ENCODE measurements around the gene MFSD2A. TPM values are rescaled to one million over a fixed set of nuclear protein-coding genes. Genes with fewer than 3 reads are reported as not detected.

The MFSD2A gene
- total and polyA plus RNA-seq, 9 donors, result 0.62 to 6.8 (median 1.8) TPM

DNA sequence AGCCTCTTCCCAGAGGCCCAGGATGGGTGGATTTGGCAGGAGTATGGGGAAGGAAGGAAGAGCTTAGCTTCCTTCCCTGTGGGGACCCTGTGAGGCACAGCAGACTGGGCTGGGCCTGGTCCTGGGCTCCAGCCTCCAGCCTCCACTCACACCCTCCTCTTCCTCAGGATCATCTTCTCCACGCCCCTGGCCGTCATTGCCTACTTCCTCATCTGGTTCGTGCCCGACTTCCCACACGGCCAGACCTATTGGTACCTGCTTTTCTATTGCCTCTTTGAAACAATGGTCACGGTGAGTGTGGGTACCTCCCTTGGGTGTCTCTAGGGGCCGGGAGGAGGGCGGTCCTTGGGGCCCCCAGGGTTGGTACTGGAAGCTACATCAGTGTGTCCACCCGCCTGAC lies 10.1 kb downstream of the MFSD2A start:
- no peaks in the 10 kb centered on the region for H3K9me3 ChIP-seq (replicated peaks; ENCODE audit: control insufficient read depth, low read depth, low read length)
- no peaks in the 10 kb centered on the region for H3K27me3 ChIP-seq (ENCODE audit: control insufficient read depth, insufficient read depth, low read length)
- peaks cover 13% of the 10 kb centered on the region for H3K4me1 ChIP-seq (ENCODE audit: control insufficient read depth, insufficient read depth, low read length)
- no peak for DNase-seq
- WGBS (ENCODE audit: insufficient coverage), result 83% methylated on average over 9 of the region's 9 CpGs
- no peak overlapping the region for H3K27ac ChIP-seq (ENCODE audit: low read length)
- H3K36me3 ChIP-seq (ENCODE audit: control insufficient read depth, insufficient read depth, low read length), result no peaks in the 10 kb centered on the region
- no peak overlapping the region for H3K4me3 ChIP-seq (ENCODE audit: low read length)

DNA sequence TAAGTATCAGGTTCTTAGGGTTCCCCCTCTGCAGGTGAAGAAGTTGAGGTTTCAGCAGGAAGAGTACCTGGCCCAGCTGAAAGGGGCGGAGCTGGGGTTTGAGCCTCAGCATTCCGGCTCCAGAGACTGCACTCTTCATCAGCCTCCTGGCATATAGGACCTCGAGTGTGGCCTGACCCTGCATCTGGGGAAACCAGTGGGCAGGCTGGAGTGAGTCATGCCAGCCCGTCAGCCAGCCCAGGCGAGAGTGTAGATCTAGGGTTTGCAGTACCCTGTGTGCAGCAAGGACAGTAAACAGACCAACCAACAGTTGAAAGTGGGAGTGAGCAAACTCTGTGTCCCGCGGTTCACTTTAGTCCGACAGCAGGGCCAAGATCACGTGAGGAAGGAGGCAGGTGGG lies 14.1 kb downstream of the MFSD2A start:
- peaks cover 9% of the 10 kb centered on the region for H3K4me1 ChIP-seq (ENCODE audit: control insufficient read depth, insufficient read depth, low read length)
- H3K9me3 ChIP-seq (replicated peaks; ENCODE audit: control insufficient read depth, low read depth, low read length), result no peaks in the 10 kb centered on the region
- no peaks in the 10 kb centered on the region for H3K27me3 ChIP-seq (ENCODE audit: control insufficient read depth, insufficient read depth, low read length)
- 74% methylated on average over 6 of the region's 9 CpGs for WGBS (ENCODE audit: insufficient coverage)
- no peaks in the 10 kb centered on the region for H3K36me3 ChIP-seq (ENCODE audit: control insufficient read depth, insufficient read depth, low read length)
- DNase-seq, result no peak
- no peak overlapping the region for H3K4me3 ChIP-seq (ENCODE audit: low read length)
- no peak overlapping the region for H3K27ac ChIP-seq (ENCODE audit: low read length)

DNA sequence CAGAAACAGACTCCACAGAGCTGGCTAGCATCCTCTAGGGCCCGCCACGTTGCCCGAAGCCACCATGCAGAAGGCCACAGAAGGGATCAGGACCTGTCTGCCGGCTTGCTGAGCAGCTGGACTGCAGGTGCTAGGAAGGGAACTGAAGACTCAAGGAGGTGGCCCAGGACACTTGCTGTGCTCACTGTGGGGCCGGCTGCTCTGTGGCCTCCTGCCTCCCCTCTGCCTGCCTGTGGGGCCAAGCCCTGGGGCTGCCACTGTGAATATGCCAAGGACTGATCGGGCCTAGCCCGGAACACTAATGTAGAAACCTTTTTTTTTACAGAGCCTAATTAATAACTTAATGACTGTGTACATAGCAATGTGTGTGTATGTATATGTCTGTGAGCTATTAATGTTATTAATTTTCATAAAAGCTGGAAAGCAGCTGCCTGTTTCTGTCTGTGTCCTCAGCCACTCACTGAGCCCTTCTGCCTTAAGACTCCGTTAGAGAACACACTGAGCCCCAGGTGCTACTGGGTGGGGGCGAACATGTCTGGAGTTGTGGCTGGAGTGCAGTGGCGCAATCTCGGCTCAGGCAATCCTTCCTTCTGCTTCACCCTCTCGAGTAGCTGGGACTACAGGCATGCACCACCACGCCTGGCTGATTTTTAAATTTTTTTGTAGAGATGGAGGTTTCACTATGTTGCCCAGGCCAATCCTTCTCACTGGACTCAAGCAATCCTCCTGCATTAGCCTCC lies 14.8 kb downstream of the MFSD2A start:
- WGBS (ENCODE audit: insufficient coverage), result 67% methylated on average over 3 of the region's 13 CpGs
- Histone ChIP-seq H3K9me3 (replicated peaks; ENCODE audit: control insufficient read depth, low read depth, low read length) (no peaks in the 10 kb centered on the region), H3K4me1 (ENCODE audit: control insufficient read depth, insufficient read depth, low read length) (peaks cover 9% of the 10 kb centered on the region), H3K4me3 (ENCODE audit: low read length) (no peak overlapping the region), H3K36me3 (ENCODE audit: control insufficient read depth, insufficient read depth, low read length) (no peaks in the 10 kb centered on the region), H3K27ac (ENCODE audit: low read length) (no peak overlapping the region), H3K27me3 (ENCODE audit: control insufficient read depth, insufficient read depth, low read length) (no peaks in the 10 kb centered on the region)
- DNase-seq, result no peak

DNA sequence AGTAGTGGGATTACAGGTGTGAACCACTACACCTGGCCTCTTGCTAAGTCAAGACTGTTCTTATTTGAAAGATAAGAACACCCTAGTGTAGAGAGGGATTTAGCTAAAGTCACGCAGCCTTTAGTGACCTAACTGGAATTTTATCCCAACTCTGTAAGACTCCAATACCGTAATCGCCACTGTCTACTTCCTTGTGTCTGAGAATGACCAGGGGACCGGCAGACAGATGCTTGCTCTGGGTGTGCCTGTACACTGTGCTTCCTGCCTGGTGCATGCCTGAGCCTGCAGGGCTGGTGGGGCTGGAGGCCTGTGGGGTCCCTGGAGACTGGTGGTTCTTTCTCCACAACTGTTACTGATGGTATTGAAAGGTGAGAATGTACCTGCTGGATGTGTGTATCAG lies 15.3 kb downstream of the MFSD2A start:
- Histone ChIP-seq H3K36me3 (ENCODE audit: control insufficient read depth, insufficient read depth, low read length) (no peaks in the 10 kb centered on the region), H3K4me3 (ENCODE audit: low read length) (no peak overlapping the region), H3K27me3 (ENCODE audit: control insufficient read depth, insufficient read depth, low read length) (no peaks in the 10 kb centered on the region), H3K27ac (ENCODE audit: low read length) (no peak overlapping the region), H3K9me3 (replicated peaks; ENCODE audit: control insufficient read depth, low read depth, low read length) (no peaks in the 10 kb centered on the region), H3K4me1 (ENCODE audit: control insufficient read depth, insufficient read depth, low read length) (peaks cover 9% of the 10 kb centered on the region)
- no peak for DNase-seq
- WGBS (ENCODE audit: insufficient coverage), result 60% methylated on average over 2 of the region's 4 CpGs

DNA sequence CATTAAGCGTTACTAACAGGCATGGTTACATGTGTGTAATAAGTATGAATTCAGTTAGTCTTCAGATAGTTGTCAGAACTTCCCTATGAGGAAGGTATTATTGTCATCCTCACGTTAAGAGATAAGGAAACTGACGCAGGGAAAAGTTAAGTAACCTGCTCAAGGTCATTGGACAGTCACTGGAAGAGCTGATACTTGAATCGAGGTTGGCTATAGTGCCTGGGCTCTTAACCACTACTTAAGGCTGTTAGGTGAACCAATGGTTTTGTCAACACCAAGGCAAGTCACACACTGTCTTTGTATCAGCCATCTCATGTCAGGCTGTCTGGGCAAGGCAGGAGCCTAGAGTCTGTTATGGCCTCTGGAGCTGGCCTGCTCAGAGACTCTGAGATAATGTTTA lies 16.2 kb downstream of the MFSD2A start:
- DNase-seq, result no peak
- H3K9me3 ChIP-seq (replicated peaks; ENCODE audit: control insufficient read depth, low read depth, low read length), result no peaks in the 10 kb centered on the region
- H3K27me3 ChIP-seq (ENCODE audit: control insufficient read depth, insufficient read depth, low read length), result no peaks in the 10 kb centered on the region
- WGBS (ENCODE audit: insufficient coverage), result 71% methylated on average over 3 of the region's 4 CpGs
- H3K27ac ChIP-seq (ENCODE audit: low read length), result no peak overlapping the region
- no peak overlapping the region for H3K4me3 ChIP-seq (ENCODE audit: low read length)
- H3K4me1 ChIP-seq (ENCODE audit: control insufficient read depth, insufficient read depth, low read length), result peaks cover 9% of the 10 kb centered on the region
- H3K36me3 ChIP-seq (ENCODE audit: control insufficient read depth, insufficient read depth, low read length), result no peaks in the 10 kb centered on the region

DNA sequence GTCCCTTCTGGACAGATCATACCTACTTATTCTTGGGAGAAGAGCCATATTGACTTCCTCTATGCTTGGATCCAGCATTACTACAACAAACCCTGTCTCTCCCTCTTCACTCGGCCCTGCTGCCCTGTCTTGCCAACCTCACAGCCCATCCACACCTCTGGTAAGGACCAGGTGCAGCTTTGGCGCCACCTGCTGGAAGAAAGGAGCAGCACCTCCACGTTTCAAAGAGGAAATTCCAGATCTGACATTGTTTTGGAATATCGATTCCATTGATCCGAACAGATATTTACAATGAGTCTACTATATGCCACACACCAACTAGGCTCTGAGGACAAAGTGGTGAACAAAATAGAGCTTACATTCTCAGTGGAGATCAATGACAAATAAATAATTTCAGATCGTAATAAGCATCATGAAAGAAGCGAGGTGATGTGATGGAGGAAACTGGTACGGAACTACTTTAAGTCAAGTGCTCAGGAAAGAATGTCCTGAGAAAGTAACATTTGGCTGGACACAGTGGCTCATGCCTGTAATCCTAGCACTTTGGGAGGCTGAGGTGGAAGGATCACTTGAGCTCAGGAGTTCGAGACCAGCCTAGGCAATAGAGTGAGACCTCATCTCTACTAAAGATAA lies 18.7 kb downstream of the MFSD2A start:
- H3K4me1 ChIP-seq (ENCODE audit: control insufficient read depth, insufficient read depth, low read length), result peaks cover 9% of the 10 kb centered on the region
- no peaks in the 10 kb centered on the region for H3K36me3 ChIP-seq (ENCODE audit: control insufficient read depth, insufficient read depth, low read length)
- no peaks in the 10 kb centered on the region for H3K27me3 ChIP-seq (ENCODE audit: control insufficient read depth, insufficient read depth, low read length)
- 55% methylated on average over 4 of the region's 9 CpGs for whole genome bisulfite sequencing (ENCODE audit: insufficient coverage)
- no peak overlapping the region for H3K27ac ChIP-seq (ENCODE audit: low read length)
- H3K4me3 ChIP-seq (ENCODE audit: low read length), result no peak overlapping the region
- DNase-seq, result peak; percentile 71
- H3K9me3 ChIP-seq (replicated peaks; ENCODE audit: control insufficient read depth, low read depth, low read length), result no peaks in the 10 kb centered on the region

GRCh38 chr1:39976732-39977131 lies 21.8 kb downstream of the MFSD2A start:
- H3K27me3 ChIP-seq (ENCODE audit: control insufficient read depth, insufficient read depth, low read length), result peaks cover 2% of the 10 kb centered on the region
- H3K4me1 ChIP-seq (ENCODE audit: control insufficient read depth, insufficient read depth, low read length), result peaks cover 3% of the 10 kb centered on the region
- DNase-seq, result no peak
- no peaks in the 10 kb centered on the region for H3K9me3 ChIP-seq (replicated peaks; ENCODE audit: control insufficient read depth, low read depth, low read length)
- no peak overlapping the region for H3K4me3 ChIP-seq (ENCODE audit: low read length)
- no peaks in the 10 kb centered on the region for H3K36me3 ChIP-seq (ENCODE audit: control insufficient read depth, insufficient read depth, low read length)
- 75% methylated on average over 4 of the region's 8 CpGs for WGBS (ENCODE audit: insufficient coverage)
- no peak overlapping the region for H3K27ac ChIP-seq (ENCODE audit: low read length)

DNA sequence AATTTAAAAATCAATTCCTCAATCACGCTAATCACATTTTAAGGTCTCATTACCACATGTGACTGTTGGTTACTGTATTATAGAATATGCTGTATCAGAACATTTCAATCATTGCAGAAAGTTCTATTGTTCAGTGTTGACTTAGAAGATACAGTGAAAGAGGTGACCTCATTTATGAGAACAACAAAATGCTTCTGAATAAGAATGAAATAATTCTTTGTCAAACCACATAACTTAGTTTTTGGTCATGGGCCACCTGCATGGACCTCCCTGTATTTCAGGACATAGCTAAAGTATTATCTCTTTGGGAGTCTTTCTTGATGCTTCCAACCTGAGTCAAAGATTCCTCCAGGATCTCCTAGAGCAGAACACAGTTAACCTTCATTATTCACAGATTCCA lies 22.3 kb downstream of the MFSD2A start:
- Histone ChIP-seq H3K4me3 (ENCODE audit: low read length) (no peak overlapping the region), H3K9me3 (replicated peaks; ENCODE audit: control insufficient read depth, low read depth, low read length) (no peaks in the 10 kb centered on the region), H3K4me1 (ENCODE audit: control insufficient read depth, insufficient read depth, low read length) (peaks cover 3% of the 10 kb centered on the region), H3K27me3 (ENCODE audit: control insufficient read depth, insufficient read depth, low read length) (peaks cover 2% of the 10 kb centered on the region), H3K27ac (ENCODE audit: low read length) (no peak overlapping the region), H3K36me3 (ENCODE audit: control insufficient read depth, insufficient read depth, low read length) (no peaks in the 10 kb centered on the region)
- no peak for DNase-seq
- no CpG with 5 or more reads among the region's 1 CpG for WGBS (ENCODE audit: insufficient coverage)

- peaks cover 2% of the 10 kb centered on the region for H3K27me3 ChIP-seq (ENCODE audit: control insufficient read depth, insufficient read depth, low read length)
- 66% methylated on average over 3 of the region's 4 CpGs for WGBS (ENCODE audit: insufficient coverage)
- H3K27ac ChIP-seq (ENCODE audit: low read length), result no peak overlapping the region
- DNase-seq, result no peak
- no peaks in the 10 kb centered on the region for H3K4me1 ChIP-seq (ENCODE audit: control insufficient read depth, insufficient read depth, low read length)
- no peaks in the 10 kb centered on the region for H3K36me3 ChIP-seq (ENCODE audit: control insufficient read depth, insufficient read depth, low read length)
- H3K4me3 ChIP-seq (ENCODE audit: low read length), result no peak overlapping the region
- no peaks in the 10 kb centered on the region for H3K9me3 ChIP-seq (replicated peaks; ENCODE audit: control insufficient read depth, low read depth, low read length)
Observed at GRCh38 chr1:39979654-39980053, 24.7 kb downstream of the MFSD2A start.

DNA sequence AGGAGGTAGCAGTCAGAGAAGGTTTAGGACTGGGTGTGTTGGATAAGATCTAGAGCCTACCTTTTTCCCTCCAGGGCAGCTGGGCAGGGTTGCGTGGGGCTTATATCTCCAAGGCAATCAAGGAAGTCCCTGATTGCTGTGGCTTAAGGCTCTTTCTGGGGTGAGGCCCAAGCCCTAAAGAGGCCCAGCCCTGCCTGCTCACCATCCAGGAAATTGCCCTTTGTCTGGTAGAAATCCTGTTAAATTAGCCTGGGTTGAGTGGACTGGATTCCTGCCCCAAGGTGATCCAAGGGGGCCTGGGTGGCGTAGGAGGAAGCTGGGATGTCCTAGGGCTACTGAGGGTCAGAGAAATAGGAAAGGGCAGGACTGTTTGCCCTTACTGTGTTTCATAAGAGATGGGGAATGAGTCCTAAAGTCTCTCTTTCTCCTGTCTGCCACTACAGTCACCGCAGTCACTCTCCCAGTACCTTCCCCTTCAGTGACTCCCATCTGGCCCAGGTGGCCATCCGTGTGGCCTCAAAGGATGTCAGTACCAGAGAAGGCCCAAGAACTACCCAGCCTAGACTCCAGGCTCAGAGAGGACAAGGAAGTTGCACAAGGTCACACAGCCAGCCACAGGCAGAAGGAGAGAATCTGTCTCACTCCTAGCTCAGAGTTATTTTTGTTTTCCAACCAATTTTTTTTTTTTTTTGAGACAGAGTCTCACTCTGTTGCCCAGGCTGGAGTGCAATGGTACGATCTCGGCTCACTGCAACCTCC lies 25.8 kb downstream of the MFSD2A start:
- Histone ChIP-seq H3K27ac (ENCODE audit: low read length) (no peak overlapping the region), H3K4me1 (ENCODE audit: control insufficient read depth, insufficient read depth, low read length) (no peaks in the 10 kb centered on the region), H3K4me3 (ENCODE audit: low read length) (no peak overlapping the region), H3K9me3 (replicated peaks; ENCODE audit: control insufficient read depth, low read depth, low read length) (no peaks in the 10 kb centered on the region), H3K36me3 (ENCODE audit: control insufficient read depth, insufficient read depth, low read length) (no peaks in the 10 kb centered on the region), H3K27me3 (ENCODE audit: control insufficient read depth, insufficient read depth, low read length) (peaks cover 2% of the 10 kb centered on the region)
- WGBS (ENCODE audit: insufficient coverage), result 65% methylated on average over 4 of the region's 6 CpGs
- DNase-seq, result no peak

All from muscle of leg (tissue), 11 donors.